ENCODE measurements around the gene SYNC. TPM values are rescaled to one million over a fixed set of nuclear protein-coding genes. Genes with fewer than 3 reads are reported as not detected.
A peak's percentile ranks its signal among the peaks of the same experiment; 100 is the strongest.
"Not testable (repeated sequence)": the region's sequence is repeated elsewhere in the genome, so short reads cannot be mapped to it uniquely, and the experiment has no call there.

Gene SYNC
- total RNA-seq, 1 experiment from 2014 or later, result 6.6 TPM

GRCh38 chr1:32681509-32681908, 21.1 kb downstream of the SYNC start:
- Histone ChIP-seq H3F3A (ENCODE audit: low read length, unreplicated experiment) (peaks cover 8% of the 10 kb centered on the region), H3K27ac (ENCODE audit: low read length) (no peak overlapping the region), H3K4me3 (ENCODE audit: low read length) (no peak overlapping the region), H3K79me2 (ENCODE audit: low read length) (no peaks in the 10 kb centered on the region), H4K20me1 (ENCODE audit: low read length) (no peaks in the 10 kb centered on the region), H3K27me3 (ENCODE audit: low read length) (no peaks in the 10 kb centered on the region), H3K9me2 (replicated peaks; ENCODE audit: low read length) (no peaks in the 10 kb centered on the region), H2AFZ (ENCODE audit: low read length) (no peak overlapping the region), H3K9me3 (ENCODE audit: low read length) (no peaks in the 10 kb centered on the region), H3K9ac (ENCODE audit: low read length) (no peak overlapping the region), H3K4me2 (ENCODE audit: low read length) (no peak overlapping the region), H3K4me1 (ENCODE audit: insufficient read depth, low read length) (no peaks in the 10 kb centered on the region), H3K36me3 (ENCODE audit: low read depth, low read length) (peaks cover 68% of the 10 kb centered on the region)
- ATAC-seq, result no peak
- intact Hi-C loops (cut with micrococcal nuclease), result no loop called here
- CTCF ChIA-PET, result no interaction called here
- BruUV-seq (replicated peaks), result no TSS peak
- DNase-seq, result no peak
- TF ChIP-seq CTCF (conservative IDR thresholded peaks at IDR 0.05; ENCODE audit: low read depth, low read length) (no peak), EZH2phosphoT487 (IDR thresholded peaks at IDR 0.05; ENCODE audit: borderline replicate concordance, low read length) (no peak), EZH2 (IDR thresholded peaks at IDR 0.05; ENCODE audit: low read length, unreplicated experiment) (no peak)
- POLR2A ChIA-PET (ENCODE audit: unreplicated experiment), result no interaction called here

DNA sequence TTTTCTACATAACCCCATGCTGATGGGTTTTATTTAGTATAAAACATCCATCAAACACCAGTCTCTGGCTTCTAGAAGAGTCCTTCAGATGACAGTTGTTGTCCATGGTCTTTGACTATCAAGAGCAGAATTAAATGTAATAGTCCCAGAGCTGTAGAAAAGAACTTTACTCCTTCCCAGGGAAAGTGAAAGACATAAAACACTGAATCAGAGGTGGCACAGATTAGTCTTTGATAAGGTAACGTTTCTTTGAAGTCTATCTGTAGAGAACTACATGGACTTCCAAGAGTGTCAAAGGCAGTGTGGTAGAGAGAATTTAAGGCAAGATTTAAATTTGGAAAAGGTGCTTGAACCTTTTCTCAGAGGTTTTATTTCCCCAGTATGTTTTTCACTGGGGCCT, 21.9 kb downstream of the SYNC start:
- ATAC-seq (no peak), DNase-seq (no peak)
- Histone ChIP-seq H3K4me3 (ENCODE audit: low read length) (no peak overlapping the region), H3K4me2 (ENCODE audit: low read length) (no peak overlapping the region), H3K9ac (ENCODE audit: low read length) (no peak overlapping the region), H3K4me1 (ENCODE audit: insufficient read depth, low read length) (no peaks in the 10 kb centered on the region), H3K27ac (ENCODE audit: low read length) (no peak overlapping the region), H3F3A (ENCODE audit: low read length, unreplicated experiment) (peaks cover 8% of the 10 kb centered on the region), H3K9me2 (replicated peaks; ENCODE audit: low read length) (no peaks in the 10 kb centered on the region), H3K79me2 (ENCODE audit: low read length) (no peaks in the 10 kb centered on the region), H3K36me3 (ENCODE audit: low read depth, low read length) (peaks cover 68% of the 10 kb centered on the region), H3K9me3 (ENCODE audit: low read length) (no peaks in the 10 kb centered on the region), H3K27me3 (ENCODE audit: low read length) (no peaks in the 10 kb centered on the region), H2AFZ (ENCODE audit: low read length) (no peak overlapping the region), H4K20me1 (ENCODE audit: low read length) (no peaks in the 10 kb centered on the region)
- intact Hi-C loops (cut with micrococcal nuclease), result no loop called here
- POLR2A ChIA-PET (ENCODE audit: unreplicated experiment), result no interaction called here
- TF ChIP-seq EZH2phosphoT487 (IDR thresholded peaks at IDR 0.05; ENCODE audit: borderline replicate concordance, low read length) (no peak), EZH2 (IDR thresholded peaks at IDR 0.05; ENCODE audit: low read length, unreplicated experiment) (no peak), CTCF (conservative IDR thresholded peaks at IDR 0.05; ENCODE audit: low read depth, low read length) (no peak)
- no TSS peak for BruUV-seq (replicated peaks)
- CTCF ChIA-PET, result no interaction called here

GRCh38 chr1:32679993-32680392, 22.6 kb downstream of the SYNC start:
- H3K9me2 ChIP-seq (replicated peaks; ENCODE audit: low read length); H3K27ac ChIP-seq (ENCODE audit: low read length); H2AFZ ChIP-seq (ENCODE audit: low read length); H3K4me2 ChIP-seq (ENCODE audit: low read length); H3K4me3 ChIP-seq (ENCODE audit: low read length); H3K79me2 ChIP-seq (ENCODE audit: low read length); H3K27me3 ChIP-seq (ENCODE audit: low read length); H3K4me1 ChIP-seq (ENCODE audit: insufficient read depth, low read length); H4K20me1 ChIP-seq (ENCODE audit: low read length); H3F3A ChIP-seq (ENCODE audit: low read length, unreplicated experiment); H3K9ac ChIP-seq (ENCODE audit: low read length); POLR2A ChIA-PET (ENCODE audit: unreplicated experiment); DNase-seq; ATAC-seq; CTCF ChIA-PET; intact Hi-C loops (cut with micrococcal nuclease); H3K9me3 ChIP-seq (ENCODE audit: low read length): not testable (repeated sequence)
- peaks cover 62% of the 10 kb centered on the region for H3K36me3 ChIP-seq (ENCODE audit: low read depth, low read length)
- TSS peak; percentile 34 for BruUV-seq (replicated peaks)

Data from PC-3 (cell line).